K562 (cell line): ENCODE measurements around the gene MPP7. TPM values are rescaled to one million over a fixed set of nuclear protein-coding genes. Genes with fewer than 3 reads are reported as not detected.

ENCODE experiments used
- ATAC-seq: fragments of 200-7000 bp; cut with Tn5 transposase; 3 replicates; pipeline ENCODE4 v1.9.1; 2020; ENCODE audit warnings: moderate library complexity
- BruUV-seq: library from RNA; stranded (reverse); fragments of 400-500 nt; replicated peaks from 2 replicates; lab custom pipeline; 2021; lab: Mats Ljungman, UMichigan
- CTCF ChIA-PET: fragments of 300-600 bp; formaldehyde crosslinking; extraction: SDS; loops from one replicate; lab custom pipeline; 2021; ENCODE audit warnings: low intra/inter-chr PET ratio; lab: Yijun Ruan, JAX
- POLR2A ChIA-PET: fragments of 300-600, 350-650 bp; sonication (Branson Sonifier 250); formaldehyde crosslinking; extraction: SDS; loops from one replicate; lab custom pipeline; 2021; ENCODE audit warnings: antibody characterized with exemption, inconsistent platforms; lab: Yijun Ruan, JAX
- DNase-seq, 4 experiments: peaks; one replicate each; pipeline versions ENCODE4 v3.0.0 to v3.0.0-alpha.2; 2011 to 2018; ENCODE audit warnings: low spot score in 3 of 4, mixed read lengths in 3 of 4; ENCODE audit errors: extremely low read depth in 1 of 4
- FAIRE-seq: peaks from 2 replicates; lab custom pipeline; 2011; peaks lifted over from hg19 to GRCh38; lab: Jason Lieb, UNC
- H2AFZ ChIP-seq: 2 replicates; pipeline ENCODE4 v1.6.0; 2011; ENCODE audit warnings: low read depth, low read length, control low read depth, inconsistent platforms
- H3K27ac ChIP-seq: fragments of 200-600 bp; 3 replicates; pipeline ENCODE4 v1.8.0; 2011; ENCODE audit warnings: low read depth, mild to moderate bottlenecking, control low read depth, inconsistent platforms, low read length, moderate library complexity, mixed read lengths; ENCODE audit errors: extremely low read depth
- H3K27me3 ChIP-seq, 2 experiments: fragments of 300-600 bp in 1 of 2; 2 replicates in 1 of 2; 3 replicates in 1 of 2; pipeline versions ENCODE4 v1.6.0 to v1.8.0; 2011; ENCODE audit warnings: inconsistent platforms in 2 of 2, low read length in 2 of 2, mild to moderate bottlenecking in 1 of 2, mixed read lengths in 1 of 2, moderate library complexity in 1 of 2; ENCODE audit not compliant: control insufficient read depth in 2 of 2, insufficient read depth in 2 of 2
- H3K36me3 ChIP-seq: fragments of 300-600 bp; 3 replicates; pipeline ENCODE4 v1.8.0; 2011; ENCODE audit warnings: mild to moderate bottlenecking, low read length, inconsistent platforms; ENCODE audit not compliant: control insufficient read depth, insufficient read depth
- H3K4me1 ChIP-seq, 2 experiments: fragments of 200-600 bp in 1 of 2; replicated peaks in 1 of 2; 2 replicates in 1 of 2; 3 replicates in 1 of 2; pipeline versions ENCODE4 v1.5.1 to v1.8.0; 2011; ENCODE audit warnings: inconsistent platforms in 2 of 2, low read length in 2 of 2, mild to moderate bottlenecking in 1 of 2, mixed read lengths in 1 of 2, moderate library complexity in 1 of 2; ENCODE audit not compliant: control insufficient read depth in 2 of 2, insufficient read depth in 2 of 2
- H3K4me2 ChIP-seq: 2 replicates; pipeline ENCODE4 v1.6.1; 2011; ENCODE audit warnings: low read length, control low read depth, inconsistent platforms, mixed read lengths; ENCODE audit not compliant: insufficient read depth
- H3K4me3 ChIP-seq: fragments of 200-600 bp; sonication (generic), shearing (Covaris generic); 2 replicates; pipeline ENCODE4 v1.5.1; 2016; ENCODE audit warnings: control low read depth, inconsistent platforms
- H3K79me2 ChIP-seq: fragments of 200-600 bp; 3 replicates; pipeline ENCODE4 v1.8.0; 2011; ENCODE audit warnings: low read length, inconsistent platforms; ENCODE audit not compliant: control insufficient read depth, insufficient read depth
- H3K9ac ChIP-seq, 2 experiments: 2 replicates each; pipeline versions ENCODE4 v1.6.0 to v1.6.1; 2011; ENCODE audit warnings: low read depth in 2 of 2, low read length in 2 of 2, control low read depth in 1 of 2, inconsistent platforms in 1 of 2, mild to moderate bottlenecking in 1 of 2, mixed read lengths in 1 of 2; ENCODE audit not compliant: insufficient read depth in 1 of 2
- H3K9me1 ChIP-seq: one replicate; pipeline ENCODE4 v1.6.0; 2011; ENCODE audit warnings: inconsistent platforms, mild to moderate bottlenecking, low read length, moderate library complexity; ENCODE audit not compliant: control insufficient read depth, insufficient read depth
- H3K9me3 ChIP-seq: replicated peaks from 2 replicates; pipeline ENCODE4 v1.5.1; 2011; ENCODE audit warnings: low read depth, low read length, inconsistent platforms; ENCODE audit not compliant: control insufficient read depth, insufficient read depth
- H4K20me1 ChIP-seq: replicated peaks from 2 replicates; pipeline ENCODE4 v1.6.1; 2011; ENCODE audit warnings: low read length, inconsistent platforms, mixed read lengths; ENCODE audit not compliant: control insufficient read depth, insufficient read depth
- ARNT ChIP-seq, 2 experiments: fragments of 450-650 bp; IDR thresholded peaks; 2 replicates each; pipeline ENCODE4 v1.6.1; 2016; ENCODE audit warnings: mild to moderate bottlenecking in 1 of 2
- ASH1L ChIP-seq: fragments of 450-650 bp; IDR thresholded peaks from 2 replicates; pipeline ENCODE4 v1.6.1; 2018; ENCODE audit warnings: borderline replicate concordance, mild to moderate bottlenecking, low read depth; ENCODE audit not compliant: partially characterized antibody
- BDP1 ChIP-seq: IDR thresholded peaks from 3 replicates; pipeline ENCODE4 v1.6.1; 2011; ENCODE audit not compliant: insufficient read length, insufficient read depth
- ELF4 ChIP-seq: fragments of 450-650 bp; formaldehyde crosslinking; IDR thresholded peaks from 2 replicates; pipeline ENCODE4 v1.4.0; 2022; ENCODE audit warnings: missing genetic modification characterization
- ESRRA ChIP-seq: fragments of 450-650 bp; IDR thresholded peaks from 2 replicates; pipeline ENCODE4 v1.6.1; 2014; ENCODE audit warnings: low read depth, mild to moderate bottlenecking, moderate library complexity, borderline replicate concordance
- FIP1L1 ChIP-seq: fragments of 200-400 bp; formaldehyde crosslinking; IDR thresholded peaks from 2 replicates; pipeline ENCODE4 v1.6.1; 2018; ENCODE audit warnings: mild to moderate bottlenecking, low read depth, low read length; ENCODE audit not compliant: poor library complexity, severe bottlenecking
- FOXK2 ChIP-seq, 2 experiments: fragments of 450-650 bp; IDR thresholded peaks in 1 of 2; conservative IDR thresholded peaks in 1 of 2; 2 replicates each; pipeline ENCODE4 v1.6.1; 2016; ENCODE audit warnings: low read depth in 2 of 2, mild to moderate bottlenecking in 1 of 2
- HDAC3 ChIP-seq: fragments of 450-650 bp; IDR thresholded peaks from 2 replicates; pipeline ENCODE4 v1.6.1; 2018; ENCODE audit warnings: borderline replicate concordance, mild to moderate bottlenecking, moderate library complexity; ENCODE audit not compliant: partially characterized antibody
- HMG20A ChIP-seq: fragments of 450-650 bp; formaldehyde crosslinking; conservative IDR thresholded peaks from 2 replicates; pipeline ENCODE4 v1.4.0; 2020; ENCODE audit warnings: mild to moderate bottlenecking, mixed read lengths
- KLF1 ChIP-seq: fragments of 450-650 bp; IDR thresholded peaks from 2 replicates; pipeline ENCODE4 v1.6.1; 2016; ENCODE audit warnings: missing genetic modification characterization, missing compliant biosample characterization
- MTF1 ChIP-seq: fragments of 250-450 bp; sonication (Bioruptor Pico); IDR thresholded peaks from 2 replicates; pipeline ENCODE4 v1.9.0; 2021; ENCODE audit warnings: moderate library complexity, mild to moderate bottlenecking, inconsistent platforms, borderline replicate concordance
- PHB2 ChIP-seq: fragments of 450-650 bp; IDR thresholded peaks from 2 replicates; pipeline ENCODE4 v1.6.1; 2017; ENCODE audit warnings: low read depth
- USF2 ChIP-seq: sonication (generic); formaldehyde crosslinking; IDR thresholded peaks from 2 replicates; pipeline ENCODE4 v1.5.0; 2020; ENCODE audit warnings: missing genetic modification reagents
- ZNF175 ChIP-seq: fragments of 200-800 bp; sonication (Bioruptor generic); IDR thresholded peaks from 2 replicates; pipeline ENCODE4 v1.6.1; 2016; ENCODE audit warnings: low read depth, mild to moderate bottlenecking, missing genetic modification characterization, missing compliant biosample characterization
- ZNF518B ChIP-seq: fragments of 250-450 bp; sonication (Bioruptor Pico); IDR thresholded peaks from 2 replicates; pipeline ENCODE4 v1.5.0; 2021; ENCODE audit warnings: mild to moderate bottlenecking, moderate library complexity
- ZNF740 ChIP-seq, 3 experiments: fragments of 200-800 bp in 1 of 3; sonication (Bioruptor generic) in 1 of 3; sonication (generic) in 1 of 3; formaldehyde crosslinking in 1 of 3; IDR thresholded peaks; 2 replicates each; pipeline versions ENCODE4 v1.6.1 to v1.8.0; 2016 to 2022; ENCODE audit warnings: mild to moderate bottlenecking in 2 of 3, missing compliant biosample characterization in 2 of 3, missing genetic modification characterization in 2 of 3, missing genetic modification reagents in 1 of 3
- whole genome bisulfite sequencing: fragments of 100-300 bp; shearing (Covaris generic); methylation state at CpG from one replicate; pipeline ENCODE4 v1.1.6; 2016; ENCODE audit warnings: low coverage, mixed read lengths; ENCODE audit not compliant: insufficient coverage; ENCODE audit errors: missing lambda C conversion rate; 5-methylcytosine and 5-hydroxymethylcytosine counted together
- in situ Hi-C: fragments of 300-500 bp; cut with MboI; formaldehyde crosslinking; loops from 4 replicates; pipeline ENCODE4 v1.15.0; 2018; ENCODE audit warnings: inconsistent platforms, mixed read lengths
- intact Hi-C: fragments of 100-400 bp; cut with micrococcal nuclease; formaldehyde crosslinking; loops from 2 replicates; pipeline ENCODE4 v1.14.2; 2022
- polyA plus RNA-seq, 8 experiments: library from polyadenylated mRNA; depleted of rRNA in 4 of 8; stranded (reverse) in 5 of 8; unstranded in 3 of 8; fragments of >200 nt; fragmentation: Nextera tagmentation in 2 of 8; fragmentation: Illumina TruSeq in 1 of 8; extraction: Ambion mirVana in 2 of 8; extraction: Trizol in 1 of 8; gene quantifications; 2 replicates each; pipeline versions ENCODE4 v1.2.1 to v1.2.3, GENCODE V29; 2011 to 2014; ENCODE audit warnings: inconsistent platforms in 1 of 8, missing spikeins in 1 of 8
- total RNA-seq, 7 experiments: library from RNA; depleted of rRNA in 6 of 7; stranded (reverse); fragments of >200 nt in 6 of 7; fragmentation: Illumina TruSeq in 2 of 7; extraction: Trizol in 2 of 7; gene quantifications; 2 replicates each; pipeline versions ENCODE4 v1.2.1 to v1.2.3, GENCODE V29; 2011 to 2021; ENCODE audit warnings: low replicate concordance in 1 of 7

Gene MPP7
- total and polyA plus RNA-seq, 9 of the 15 experiments (the other 6 are each of a cell fraction or from before 2014, with no cell fraction given), result 0.03 to 0.50 (median 0.23) TPM

GRCh38 chr10:28293236-28294168, 9.4 kb downstream of the MPP7 start:
- H3K4me1 ChIP-seq, result no peaks in the 10 kb centered on the region
- no peaks in the 10 kb centered on the region for H3K9me1 ChIP-seq
- no peaks in the 10 kb centered on the region for H3K36me3 ChIP-seq
- no peak for ATAC-seq
- no peak overlapping the region for H3K9ac ChIP-seq
- H4K20me1 ChIP-seq, result no peaks in the 10 kb centered on the region
- no peak overlapping the region for H3K4me2 ChIP-seq
- no TSS peak for BruUV-seq
- H3K4me3 ChIP-seq, result no peak overlapping the region
- no peak for FAIRE-seq
- CTCF ChIA-PET, result no interaction called here
- H2AFZ ChIP-seq, result no peak overlapping the region
- in situ Hi-C loops (no loop called here), intact Hi-C loops (no loop called here)
- WGBS, result 5% methylated on average over 20 of the region's 21 CpGs
- no peak overlapping the region for H3K27ac ChIP-seq
- H3K27me3 ChIP-seq, result peaks cover 8 to 20% of the 10 kb centered on the region in 2 experiments; a peak in 3 of 5 replicates
- H3K79me2 ChIP-seq, result no peaks in the 10 kb centered on the region
- H3K9me3 ChIP-seq, result no peaks in the 10 kb centered on the region
- POLR2A ChIA-PET, result interaction anchor here (0.6 to 0.9 kb wide), 2 partner anchors 10 to 826 kb away, joined by 3 to 4 read pairs; no protein-coding TSS in a partner anchor
- DNase-seq, result no peak
- no peak for TF ChIP-seq ZNF740 (CRISPR knock-in tag; IDR thresholded peaks at IDR 0.05)
- TF ChIP-seq ZNF740 (tag; IDR thresholded peaks at IDR 0.05), result no peak
- no peak for TF ChIP-seq USF2 (CRISPR knock-in tag)
- TF ChIP-seq ZNF175 (CRISPR knock-in tag), result no peak
- no peak for TF ChIP-seq ELF4 (CRISPR knock-in tag)
- TF ChIP-seq PHB2, result no peak
- TF ChIP-seq ESRRA, result no peak
- TF ChIP-seq ARNT (IDR thresholded peaks at IDR 0.05), result no peak
- no peak for TF ChIP-seq ASH1L
- no peak for TF ChIP-seq ZNF518B
- no peak for TF ChIP-seq MTF1 (CRISPR knock-in tag)
- TF ChIP-seq BDP1, result no peak
- no peak for TF ChIP-seq KLF1 (tag)
- TF ChIP-seq HMG20A (CRISPR knock-in tag), result no peak
- TF ChIP-seq FOXK2 (conservative IDR thresholded peaks at IDR 0.05 in 1 of 2, IDR thresholded peaks at IDR 0.05 in 1 of 2; ENCODE audit: low read depth in 2 of 2), result no peak
- no peak for TF ChIP-seq FIP1L1
- TF ChIP-seq HDAC3, result no peak
